Colonic mucosa (tissue), 4 donors: ENCODE results near the gene IQCN. TPM values are rescaled to one million over a fixed set of nuclear protein-coding genes. Genes with fewer than 3 reads are reported as not detected.
A peak's percentile ranks its signal among the peaks of the same experiment; 100 is the strongest.

Experiments used
- DNase-seq: peaks from one replicate; pipeline ENCODE4 v3.0.0-alpha.2; 2020
- H3K27ac ChIP-seq: fragments of 200-600 bp; one replicate; pipeline ENCODE4 v1.8.0; 2021
- H3K27me3 ChIP-seq: fragments of 200-600 bp; one replicate; pipeline ENCODE4 v1.8.0; 2021
- H3K36me3 ChIP-seq: fragments of 200-600 bp; one replicate; pipeline ENCODE4 v1.8.0; 2021
- H3K4me1 ChIP-seq: fragments of 200-600 bp; one replicate; pipeline ENCODE4 v1.8.0; 2021; ENCODE audit warnings: mild to moderate bottlenecking
- H3K4me3 ChIP-seq: fragments of 200-600 bp; one replicate; pipeline ENCODE4 v1.8.0; 2021
- H3K9ac ChIP-seq, 2 donors: one replicate each; pipeline ENCODE4 v1.7.0; 2013; ENCODE audit warnings: control low read depth in 2 of 2, low read depth in 2 of 2, low read length in 2 of 2
- H3K9me3 ChIP-seq: fragments of 200-600 bp; one replicate; pipeline ENCODE4 v1.8.0; 2021
- intact Hi-C: fragments of 100-400 bp; cut with DNase I; formaldehyde crosslinking; loops from one replicate; pipeline ENCODE4 v1.14.1; 2022
- total RNA-seq, 2 donors: library from RNA; stranded (reverse); fragmentation: NEBNext Ultra II Directional in 1 of 2; extraction: Animal tissue kit (Norgen Biotek cat#: 25700) in 1 of 2; gene quantifications; one replicate each; pipeline ENCODE4 v1.2.1, GENCODE V29; 2021
- TF ChIP-seq, protein P1 (sequence below): fragments of 200-600 bp; IDR thresholded peaks from one replicate; pipeline ENCODE4 v1.8.0; 2022; ENCODE audit warnings: antibody characterized with exemption, mild to moderate bottlenecking
- donor health status: healthy.
- donor health status: DM: no; HTN: no; CAD: no.
- donor health status: DM: no; HTN: no; CAD: no.

Gene IQCN
- total RNA-seq, 2 donors from 2014 or later = 1.7 to 3.0 TPM

DNA sequence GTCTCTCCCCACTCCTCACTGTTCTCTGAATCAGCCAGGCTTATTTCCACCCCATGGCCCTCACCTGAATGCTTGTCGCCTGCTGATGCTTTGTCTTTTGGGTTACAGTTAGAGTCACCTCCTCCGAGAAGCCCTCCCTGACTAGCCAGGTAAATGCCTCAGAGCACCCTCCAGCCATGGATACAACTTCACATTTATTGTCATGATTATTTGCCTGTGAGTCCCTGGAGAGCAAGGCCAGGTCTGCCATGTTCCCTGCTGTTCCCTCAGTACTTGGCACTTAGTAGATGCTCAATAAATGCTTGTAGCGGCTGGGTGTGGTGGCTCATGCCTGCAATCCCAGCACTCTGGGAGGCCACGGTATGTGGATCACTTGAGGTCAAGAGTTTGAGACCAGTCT, 44.3 kb downstream of the IQCN start:
- H3K9me3 ChIP-seq = no peaks in the 10 kb centered on the region
- no peak overlapping the region for H3K27ac ChIP-seq
- no peak overlapping the region for H3K9ac ChIP-seq
- peaks cover 24% of the 10 kb centered on the region for H3K27me3 ChIP-seq
- no peaks in the 10 kb centered on the region for H3K36me3 ChIP-seq
- TF ChIP-seq, protein P1, sequence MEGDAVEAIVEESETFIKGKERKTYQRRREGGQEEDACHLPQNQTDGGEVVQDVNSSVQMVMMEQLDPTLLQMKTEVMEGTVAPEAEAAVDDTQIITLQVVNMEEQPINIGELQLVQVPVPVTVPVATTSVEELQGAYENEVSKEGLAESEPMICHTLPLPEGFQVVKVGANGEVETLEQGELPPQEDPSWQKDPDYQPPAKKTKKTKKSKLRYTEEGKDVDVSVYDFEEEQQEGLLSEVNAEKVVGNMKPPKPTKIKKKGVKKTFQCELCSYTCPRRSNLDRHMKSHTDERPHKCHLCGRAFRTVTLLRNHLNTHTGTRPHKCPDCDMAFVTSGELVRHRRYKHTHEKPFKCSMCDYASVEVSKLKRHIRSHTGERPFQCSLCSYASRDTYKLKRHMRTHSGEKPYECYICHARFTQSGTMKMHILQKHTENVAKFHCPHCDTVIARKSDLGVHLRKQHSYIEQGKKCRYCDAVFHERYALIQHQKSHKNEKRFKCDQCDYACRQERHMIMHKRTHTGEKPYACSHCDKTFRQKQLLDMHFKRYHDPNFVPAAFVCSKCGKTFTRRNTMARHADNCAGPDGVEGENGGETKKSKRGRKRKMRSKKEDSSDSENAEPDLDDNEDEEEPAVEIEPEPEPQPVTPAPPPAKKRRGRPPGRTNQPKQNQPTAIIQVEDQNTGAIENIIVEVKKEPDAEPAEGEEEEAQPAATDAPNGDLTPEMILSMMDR = no peak
- intact Hi-C loops = no loop called here
- H3K4me1 ChIP-seq = peaks cover 7% of the 10 kb centered on the region
- no peak overlapping the region for H3K4me3 ChIP-seq
- DNase-seq = no peak

- TF ChIP-seq, protein P1 = peak; percentile 48
- peaks cover 27% of the 10 kb centered on the region for H3K27me3 ChIP-seq
- H3K36me3 ChIP-seq = no peaks in the 10 kb centered on the region
Observed at GRCh38 chr19:18229474-18229873, 44.8 kb downstream of the IQCN start.

DNA sequence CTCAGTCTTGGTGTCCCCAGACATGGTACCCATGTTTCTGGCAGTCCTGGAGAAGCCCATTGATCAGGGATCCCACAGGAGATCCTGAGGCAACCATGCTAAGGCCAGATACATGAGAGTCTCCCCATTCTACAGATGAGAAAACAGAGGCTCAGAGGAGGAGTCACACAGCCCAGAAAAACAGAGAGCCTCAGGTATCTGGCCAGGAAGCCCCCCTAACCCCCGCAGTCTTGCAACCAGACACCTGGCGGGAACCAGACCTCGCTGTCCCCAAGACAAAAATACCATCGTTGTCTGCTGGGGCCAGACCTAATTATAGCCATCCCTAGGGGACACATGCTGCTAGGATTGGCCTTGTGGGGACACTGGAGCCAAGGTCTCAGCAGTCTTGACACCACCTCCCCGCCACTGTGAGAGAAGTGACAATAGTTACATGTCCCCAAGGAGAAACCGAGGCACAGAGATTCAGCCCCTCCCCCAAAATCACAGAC, 46.4 kb downstream of the IQCN start:
- no peak overlapping the region for H3K9ac ChIP-seq
- intact Hi-C loops = no loop called here
- H3K27me3 ChIP-seq = peaks cover 18% of the 10 kb centered on the region
- H3K36me3 ChIP-seq = no peaks in the 10 kb centered on the region
- DNase-seq = no peak
- peaks cover 10% of the 10 kb centered on the region for H3K4me1 ChIP-seq
- H3K4me3 ChIP-seq = no peak overlapping the region
- TF ChIP-seq, protein P1 = no peak
- no peaks in the 10 kb centered on the region for H3K9me3 ChIP-seq
- no peak overlapping the region for H3K27ac ChIP-seq

More at GRCh38 chr19:18229474-18229873, 44.8 kb downstream of the IQCN start:
- Histone ChIP-seq H3K27ac (no peak overlapping the region), H3K9ac (no peak overlapping the region), H3K4me3 (no peak overlapping the region), H3K4me1 (peaks cover 10% of the 10 kb centered on the region), H3K9me3 (no peaks in the 10 kb centered on the region)
- intact Hi-C loops = no loop called here
- DNase-seq = no peak

- Histone ChIP-seq H3K27ac (no peak overlapping the region), H3K36me3 (no peaks in the 10 kb centered on the region), H3K4me1 (peaks cover 10% of the 10 kb centered on the region), H3K9me3 (no peaks in the 10 kb centered on the region), H3K27me3 (peaks cover 18% of the 10 kb centered on the region), H3K9ac (no peak overlapping the region), H3K4me3 (no peak overlapping the region)
- TF ChIP-seq, protein P1 = no peak
- intact Hi-C loops = no loop called here
- no peak for DNase-seq
Observed at GRCh38 chr19:18226956-18227780, 47.1 kb downstream of the IQCN start.

GRCh38 chr19:18225702-18226468, 48.4 kb downstream of the IQCN start, which contains the start of gene PDE4C:
Gene PDE4C, minus strand, starts transcription at chr19:18226438. Its CDS starts 23 bp downstream, at chr19:18226415.
- intact Hi-C loops = no loop called here
- H3K4me3 ChIP-seq = no peak within 1 kb of the TSS
- H3K9ac ChIP-seq = peak within 1 kb of the TSS in 1 of 2 donors; percentile 2
- H3K27ac ChIP-seq = no peak within 1 kb of the TSS
- no peak for DNase-seq
- TF ChIP-seq, protein P1 = no peak
- H3K27me3 ChIP-seq = peaks cover 18% of the 10 kb centered on the region
- peaks cover 10% of the 10 kb centered on the region for H3K4me1 ChIP-seq
- H3K36me3 ChIP-seq = no peaks in the 10 kb centered on the region
- no peaks in the 10 kb centered on the region for H3K9me3 ChIP-seq
